Measurements from ENCODE around the gene PALMD. TPM values are rescaled to one million over a fixed set of nuclear protein-coding genes. Genes with fewer than 3 reads are reported as not detected.

Gene PALMD
- total and polyA plus RNA-seq, 2 of the 8 experiments (the other 6 are each of a cell fraction or from before 2014, with no cell fraction given): not detected

- H3K9me3 ChIP-seq (ENCODE audit: insufficient read depth in 2 of 2, low read depth in 1 of 2, low read length in 1 of 2): no peaks in the 10 kb centered on the region
- H4K91ac ChIP-seq (replicated peaks; ENCODE audit: insufficient read length, low read length): no peak overlapping the region
- H3K14ac ChIP-seq (ENCODE audit: insufficient read length): no peak overlapping the region
- H2BK15ac ChIP-seq (ENCODE audit: low read length): no peak overlapping the region
- H2BK5ac ChIP-seq (ENCODE audit: low read depth, low read length): no peak overlapping the region
- no peaks in the 10 kb centered on the region for H3K79me1 ChIP-seq (ENCODE audit: low read depth, low read length)
- no peak overlapping the region for H4K8ac ChIP-seq (ENCODE audit: extremely low read depth, insufficient read depth, low read length)
- POLR2A ChIA-PET (ENCODE audit: partially characterized antibody): no interaction called here
- no peak overlapping the region for H3K4me2 ChIP-seq (ENCODE audit: insufficient read depth in 1 of 2, low read depth in 2 of 2, low read length in 2 of 2)
- H2BK120ac ChIP-seq (replicated peaks; ENCODE audit: low read depth, low read length): no peak overlapping the region
- TF ChIP-seq FOSL1 (IDR thresholded peaks at IDR 0.05; ENCODE audit: insufficient read depth, low read depth, low read length) (no peak), SAP30 (IDR thresholded peaks at IDR 0.05; ENCODE audit: insufficient read depth, insufficient replicate concordance, low read length) (no peak), HDAC6 (IDR thresholded peaks at IDR 0.05; ENCODE audit: low read depth, low read length) (no peak), ATF2 (IDR thresholded peaks at IDR 0.05; ENCODE audit: low read length) (no peak), RNF2 (IDR thresholded peaks at IDR 0.05; ENCODE audit: borderline replicate concordance, low read depth, low read length, missing control alignments, poor library complexity, severe bottlenecking) (no peak), TBP (IDR thresholded peaks at IDR 0.05; ENCODE audit: low read depth, low read length) (no peak), RBBP5 (IDR thresholded peaks at IDR 0.05; ENCODE audit: borderline replicate concordance, low read depth, low read length) (no peak), HDAC2 (IDR thresholded peaks at IDR 0.05; ENCODE audit: borderline replicate concordance in 1 of 2, low read depth in 2 of 2, low read length in 2 of 2) (no peak), JUN (IDR thresholded peaks at IDR 0.05; ENCODE audit: low read depth, low read length) (no peak), TAF1 (IDR thresholded peaks at IDR 0.05; ENCODE audit: low read depth, low read length) (no peak), EP300 (IDR thresholded peaks at IDR 0.05; ENCODE audit: borderline replicate concordance in 1 of 2, low read depth in 2 of 2, low read length in 2 of 2) (no peak)
- H3K4me1 ChIP-seq (replicated peaks in 1 of 4; ENCODE audit: control insufficient read depth in 3 of 4, insufficient read depth in 4 of 4, low read length in 3 of 4): no peaks in the 10 kb centered on the region
- H3K9ac ChIP-seq (replicated peaks in 1 of 4; ENCODE audit: extremely low read depth in 1 of 4, low read depth in 3 of 4, low read length in 3 of 4): no peak overlapping the region
- H3K56ac ChIP-seq (replicated peaks; ENCODE audit: insufficient read length, low read depth, low read length): no peak overlapping the region
- H2AFZ ChIP-seq (ENCODE audit: low read length): 0 out of 2 replicates have a peak overlapping the region, but pooled peaks have one; percentile 26
- FAIRE-seq (no peak), DNase-seq (ENCODE audit: low read depth in 1 of 2, low spot score in 2 of 2) (no peak)
- H3K4me3 ChIP-seq (ENCODE audit: extremely low read depth in 1 of 4, insufficient read depth in 2 of 4, low read depth in 3 of 4, low read length in 4 of 4): no peak overlapping the region
- H3K23me2 ChIP-seq (ENCODE audit: low read depth, low read length): no peaks in the 10 kb centered on the region
- H3K4ac ChIP-seq (replicated peaks; ENCODE audit: insufficient read length, low read depth, low read length): no peak overlapping the region
- H4K5ac ChIP-seq (ENCODE audit: insufficient read length, low read depth, low read length): no peak overlapping the region
- H3K36me3 ChIP-seq (ENCODE audit: control insufficient read depth in 2 of 4, insufficient read depth in 4 of 4, low read length in 3 of 4): no peaks in the 10 kb centered on the region
- H3K27me3 ChIP-seq (replicated peaks in 1 of 4; ENCODE audit: control insufficient read depth in 3 of 4, extremely low read depth in 1 of 4, insufficient read depth in 3 of 4, low read length in 3 of 4): peaks cover 0 to 1% (median 0%) of the 10 kb centered on the region in 4 experiments; a peak in 1 of 7 replicates
- CTCF ChIA-PET (ENCODE audit: partially characterized antibody): interaction anchor here (2.6 kb wide), 1 partner anchor 14 kb away, joined by 9 read pairs; no protein-coding TSS in a partner anchor
- no peak overlapping the region for H3K18ac ChIP-seq (ENCODE audit: extremely low read depth, low read length)
- H2BK20ac ChIP-seq (ENCODE audit: low read length): no peak overlapping the region
- H2AK5ac ChIP-seq (ENCODE audit: low read depth, low read length): no peak overlapping the region
- H4K20me1 ChIP-seq (replicated peaks in 1 of 2; ENCODE audit: control insufficient read depth in 1 of 2, insufficient read depth in 2 of 2, low read length in 2 of 2): no peaks in the 10 kb centered on the region
- H3K23ac ChIP-seq (ENCODE audit: insufficient read length): no peak overlapping the region
- 74% methylated on average over 1 of the region's 1 CpG; no CpG with 5 or more reads in 1 of the 2 experiments for WGBS, 2 experiments (ENCODE audit: extremely low coverage in 1 of 2, insufficient coverage in 1 of 2, insufficient read length in 1 of 2, insufficient replicate concordance in 2 of 2, low coverage in 1 of 2, low lambda C conversion rate in 2 of 2, missing lambda C conversion rate in 1 of 2)
- H3K79me2 ChIP-seq (ENCODE audit: control insufficient read depth in 1 of 2, insufficient read depth in 2 of 2, low read length in 2 of 2): no peaks in the 10 kb centered on the region
- H2BK12ac ChIP-seq (ENCODE audit: low read depth, low read length): no peak overlapping the region
- no peak overlapping the region for H3K27ac ChIP-seq (ENCODE audit: low read depth, low read length)
Measured at GRCh38 chr1:99670583-99670982, 24.7 kb downstream of the PALMD start.
